HepG2 (cell line): ENCODE results near the gene STRN3. TPM values are rescaled to one million over a fixed set of nuclear protein-coding genes. Genes with fewer than 3 reads are reported as not detected.
A peak's percentile ranks its signal among the peaks of the same experiment; 100 is the strongest.

Experiments
- AFF4 ChIP-seq: sonication (generic); formaldehyde crosslinking; IDR thresholded peaks from 2 replicates; pipeline ENCODE4 v1.4.0; 2020; ENCODE audit warnings: missing genetic modification reagents
- ATF7 ChIP-seq, 2 experiments: fragments of 450-650 bp in 1 of 2; sonication (generic) in 1 of 2; formaldehyde crosslinking in 1 of 2; IDR thresholded peaks; 2 replicates each; pipeline versions ENCODE4 v1.4.0 to v1.6.1; 2016 to 2020; ENCODE audit warnings: antibody characterized with exemption in 1 of 2, mild to moderate bottlenecking in 1 of 2, missing genetic modification reagents in 1 of 2
- ATF7-NPFF ChIP-seq: sonication (generic); formaldehyde crosslinking; IDR thresholded peaks from 2 replicates; pipeline ENCODE4 v1.8.1; 2023; ENCODE audit warnings: mild to moderate bottlenecking, low read depth, missing genetic modification reagents, moderate library complexity
- BCLAF1 ChIP-seq: fragments of 450-650 bp; IDR thresholded peaks from 2 replicates; pipeline ENCODE4 v1.6.1; 2017; ENCODE audit warnings: mild to moderate bottlenecking
- FOSL2 ChIP-seq: sonication (generic); formaldehyde crosslinking; IDR thresholded peaks from 2 replicates; pipeline ENCODE4 v1.4.0; 2020; ENCODE audit warnings: missing genetic modification reagents
- HOXA3 ChIP-seq: sonication (generic); formaldehyde crosslinking; IDR thresholded peaks from 2 replicates; pipeline ENCODE4 v1.5.0; 2020; ENCODE audit warnings: missing genetic modification reagents
- KAT7 ChIP-seq: IDR thresholded peaks from 2 replicates; pipeline ENCODE4 v1.6.1; 2018; ENCODE audit warnings: borderline replicate concordance, missing compliant biosample characterization
- NFIB ChIP-seq: sonication (generic); formaldehyde crosslinking; IDR thresholded peaks from 2 replicates; pipeline ENCODE4 v1.9.0; 2021; ENCODE audit warnings: missing genetic modification reagents, mild to moderate bottlenecking, borderline replicate concordance
- POLR2AphosphoS2 ChIP-seq: IDR thresholded peaks from 2 replicates; pipeline ENCODE4 v1.6.1; 2011; ENCODE audit warnings: low read depth, low read length, improper control_type of control experiment
- ZBTB43 ChIP-seq: sonication (generic); formaldehyde crosslinking; conservative IDR thresholded peaks from 2 replicates; pipeline ENCODE4 v1.4.0; 2020; ENCODE audit warnings: missing genetic modification reagents
- ZNF180 ChIP-seq: sonication (generic); formaldehyde crosslinking; IDR thresholded peaks from 2 replicates; pipeline ENCODE4 v1.4.0; 2020; ENCODE audit warnings: low read depth, missing genetic modification reagents, borderline replicate concordance
- ZNF296 ChIP-seq: sonication (generic); formaldehyde crosslinking; conservative IDR thresholded peaks from 2 replicates; pipeline ENCODE4 v1.5.0; 2020; ENCODE audit warnings: mild to moderate bottlenecking, missing genetic modification reagents
- ZNF329 ChIP-seq: sonication (generic); formaldehyde crosslinking; IDR thresholded peaks from 2 replicates; pipeline ENCODE4 v1.9.0; 2021; ENCODE audit warnings: low read depth, mild to moderate bottlenecking, missing genetic modification reagents
- ZNF335 ChIP-seq: sonication (generic); formaldehyde crosslinking; IDR thresholded peaks from 2 replicates; pipeline ENCODE4 v1.4.0; 2020; ENCODE audit warnings: missing genetic modification reagents
- ZNF552 ChIP-seq: sonication (generic); formaldehyde crosslinking; IDR thresholded peaks from 2 replicates; pipeline ENCODE4 v1.9.0; 2022; ENCODE audit warnings: missing genetic modification reagents, mild to moderate bottlenecking, borderline replicate concordance
- ZNF556 ChIP-seq: sonication (generic); formaldehyde crosslinking; IDR thresholded peaks from 2 replicates; pipeline ENCODE4 v1.4.0; 2020; ENCODE audit warnings: mild to moderate bottlenecking, missing genetic modification reagents, borderline replicate concordance
- ZNF775 ChIP-seq: sonication (generic); formaldehyde crosslinking; IDR thresholded peaks from 2 replicates; pipeline ENCODE4 v1.4.0; 2020; ENCODE audit warnings: missing genetic modification reagents, mild to moderate bottlenecking, moderate library complexity, borderline replicate concordance
- ZNF784 ChIP-seq: sonication (generic); formaldehyde crosslinking; IDR thresholded peaks from 2 replicates; pipeline ENCODE4 v1.5.1; 2020; ENCODE audit warnings: missing genetic modification reagents, mild to moderate bottlenecking, borderline replicate concordance
- ZNF839 ChIP-seq: sonication (generic); formaldehyde crosslinking; IDR thresholded peaks from 2 replicates; pipeline ENCODE4 v1.4.0; 2020; ENCODE audit warnings: missing genetic modification reagents, mild to moderate bottlenecking, borderline replicate concordance
- polyA plus RNA-seq, 8 experiments: library from polyadenylated mRNA; depleted of rRNA in 3 of 8; stranded (reverse) in 7 of 8; unstranded in 1 of 8; fragments of >200 nt; fragmentation: Illumina TruSeq in 4 of 8; extraction: Trizol in 4 of 8; gene quantifications; 2 replicates each; pipeline versions ENCODE4 v1.2.1 to v1.2.3, GENCODE V29; 2011 to 2016; ENCODE audit warnings: low read depth in 4 of 8, missing spikeins in 1 of 8, mixed read lengths in 1 of 8; ENCODE audit not compliant: insufficient read depth in 1 of 8
- total RNA-seq, 5 experiments: library from RNA; depleted of rRNA; stranded (reverse); fragments of >200 nt; fragmentation: Illumina TruSeq; extraction: Trizol; gene quantifications; 2 replicates each; pipeline ENCODE4 v1.2.3, GENCODE V29; 2016; ENCODE audit warnings: low read depth in 1 of 5

Gene STRN3
- total and polyA plus RNA-seq, 2 of the 13 experiments (the other 11 are each of a cell fraction or from before 2014, with no cell fraction given), result 49.4 to 123 TPM

- TF ChIP-seq FOSL2, result peak; percentile 21; the same call in 1 of the 2 replicates
- TF ChIP-seq ZNF296, result no peak
- TF ChIP-seq ZNF839 (CRISPR knock-in tag), result no peak
- TF ChIP-seq ATF7 (IDR thresholded peaks at IDR 0.05), result 0 out of 2 replicates have a peak, but pooled peaks have one; percentile 12
- TF ChIP-seq ATF7 (CRISPR knock-in tag; IDR thresholded peaks at IDR 0.05), result no peak
- TF ChIP-seq ZNF556 (CRISPR knock-in tag), result no peak
- TF ChIP-seq ZNF784 (CRISPR knock-in tag), result no peak
- TF ChIP-seq ZNF329 (CRISPR knock-in tag), result no peak
- 0 out of 2 replicates have a peak, but pooled peaks have one; percentile 8 for TF ChIP-seq ZNF552 (CRISPR knock-in tag)
- TF ChIP-seq POLR2AphosphoS2, result no peak
- 0 out of 2 replicates have a peak, but pooled peaks have one; percentile 4 for TF ChIP-seq HOXA3 (CRISPR knock-in tag)
- no peak for TF ChIP-seq ZNF335 (CRISPR knock-in tag)
- no peak for TF ChIP-seq ATF7-NPFF (CRISPR knock-in tag)
- TF ChIP-seq ZBTB43 (CRISPR knock-in tag), result no peak
- no peak for TF ChIP-seq BCLAF1
- TF ChIP-seq ZNF775, result no peak
- TF ChIP-seq KAT7 (CRISPR knock-in tag), result no peak
- TF ChIP-seq NFIB (CRISPR knock-in tag), result no peak
- no peak for TF ChIP-seq ZNF180 (CRISPR knock-in tag)
- TF ChIP-seq AFF4, result no peak
Observed at GRCh38 chr14:31029016-31029970, 3.1 kb upstream of the STRN3 start (continued).
